Measurements from ENCODE around the gene FEM1C.

FEM1C gene

DNA sequence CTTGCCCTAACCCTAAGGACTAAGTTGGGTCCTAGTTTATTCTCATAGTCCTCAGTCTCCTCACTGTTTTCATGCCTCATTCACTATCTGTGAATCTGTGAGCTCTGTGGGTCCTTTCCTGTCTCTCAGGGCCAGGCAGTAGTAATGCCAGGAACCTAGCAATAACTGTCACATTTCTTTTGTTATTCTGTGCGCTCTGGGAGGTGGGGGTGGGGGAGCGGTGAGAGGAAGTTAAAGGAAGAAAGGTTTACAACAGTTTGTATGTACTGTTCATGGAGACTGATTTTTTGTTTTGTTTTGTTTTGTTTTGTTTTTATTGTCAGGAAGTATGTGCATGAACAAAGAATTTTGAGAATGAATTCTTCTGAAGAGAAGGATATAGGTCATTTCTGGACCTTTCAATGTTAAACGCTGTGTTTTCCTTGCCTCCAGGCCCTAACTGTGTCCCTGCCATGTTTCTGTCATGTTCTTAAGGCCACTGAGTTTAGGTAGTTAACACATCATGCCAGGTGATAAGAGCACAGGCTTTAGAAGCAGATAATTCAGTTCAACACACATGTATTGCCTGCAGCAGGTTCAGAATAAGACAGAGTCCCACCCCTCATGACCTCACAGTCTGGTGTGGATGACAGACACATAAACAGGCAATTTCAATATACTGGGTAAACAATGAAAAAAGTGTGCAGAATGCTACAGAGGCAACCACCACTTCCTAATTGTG, 13.3 kb upstream of the FEM1C start:
- no peak for DNase-seq (ENCODE audit: low read depth in 2 of 2)

DNA sequence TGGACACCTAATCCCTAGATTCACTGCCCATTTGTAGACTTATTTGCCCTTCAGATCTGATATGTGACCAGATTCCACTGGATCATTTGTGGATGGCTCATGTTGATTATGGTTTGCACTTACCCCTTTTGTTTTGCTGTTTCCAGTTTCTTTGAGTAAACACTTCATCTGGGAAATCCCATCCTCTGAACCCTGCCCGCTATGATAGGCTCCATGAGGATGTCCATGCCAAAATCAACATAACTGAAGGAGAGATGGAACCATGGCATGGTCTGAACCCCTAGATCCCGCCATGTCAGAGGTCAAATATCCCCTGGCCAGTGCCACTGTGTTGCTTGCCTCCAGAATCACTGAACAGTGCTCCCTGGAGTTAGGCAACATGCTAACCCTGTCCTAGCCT, 11.7 kb upstream of the FEM1C start:
- DNase-seq (ENCODE audit: low read depth in 2 of 2): no peak

- no peak for DNase-seq (ENCODE audit: low read depth in 2 of 2)
Observed at GRCh38 chr5:115555084-115555633, 10.6 kb upstream of the FEM1C start.

DNA sequence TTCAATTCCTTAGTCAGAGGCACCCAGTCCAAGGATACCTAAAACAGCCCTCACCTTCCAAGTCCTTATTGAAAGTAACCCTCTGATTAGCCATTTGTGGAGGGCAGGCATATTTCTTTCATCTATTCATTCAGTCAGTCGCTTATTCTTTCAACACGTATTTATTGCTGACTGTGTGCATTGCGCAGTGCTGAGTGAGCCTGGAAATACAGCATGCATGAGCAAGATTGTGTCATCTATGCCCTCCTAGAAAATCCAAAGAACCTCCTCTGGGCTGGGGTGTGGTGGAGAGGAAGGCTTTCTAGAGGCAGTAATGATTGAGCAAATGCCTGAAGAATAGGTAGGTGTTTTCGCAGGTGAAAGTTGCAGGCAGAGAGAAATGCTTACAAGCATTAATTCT, 8.5 kb upstream of the FEM1C start:
- DNase-seq (ENCODE audit: low read depth in 2 of 2): no peak

DNA sequence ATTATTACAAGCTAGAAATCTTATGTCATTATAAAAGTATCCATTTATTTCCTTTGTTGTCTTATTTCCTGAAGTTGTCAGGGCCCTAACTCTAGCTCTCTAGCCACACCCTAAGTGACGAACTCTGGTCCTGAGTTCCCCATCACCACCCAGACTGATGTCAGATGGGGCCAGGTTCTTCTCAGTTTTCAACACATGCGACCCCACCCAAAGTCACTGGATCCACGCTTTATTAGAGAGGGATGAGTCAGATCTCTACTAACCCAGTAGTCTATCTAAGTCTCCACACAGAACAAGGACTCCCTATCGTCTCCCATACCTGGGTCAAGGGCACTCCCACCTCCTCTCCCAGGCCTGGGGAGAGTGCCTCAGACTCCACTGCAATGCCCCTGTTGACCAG, 6.8 kb upstream of the FEM1C start:
- no peak for DNase-seq (ENCODE audit: low read depth in 2 of 2)

GRCh38 chr5:115549154-115549553, 4.6 kb upstream of the FEM1C start:
- DNase-seq (ENCODE audit: low read depth in 2 of 2): no peak

DNA sequence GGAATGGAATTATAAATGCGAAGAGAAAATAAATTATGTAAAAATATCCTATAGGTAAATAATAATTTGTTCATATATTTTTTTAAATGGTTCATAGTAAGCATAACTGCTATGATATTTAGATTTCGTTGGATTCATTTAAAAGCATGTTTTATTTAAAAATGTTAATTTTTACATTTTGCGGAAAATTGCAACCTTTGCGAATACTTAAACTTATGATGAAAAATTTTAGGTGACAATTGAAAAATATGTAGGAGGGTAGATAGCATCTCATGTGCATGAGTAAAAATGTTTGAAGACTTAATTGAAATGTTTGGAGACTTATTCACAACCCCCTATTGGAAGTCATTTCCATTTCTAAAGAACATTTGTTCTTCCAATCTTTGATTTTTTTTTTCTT, 4.1 kb upstream of the FEM1C start:
- no peak for DNase-seq (ENCODE audit: low read depth in 2 of 2)

GRCh38 chr5:115545351-115545882, 842 bp upstream of the FEM1C start:
- no peak for DNase-seq (ENCODE audit: low read depth in 2 of 2)

DNA sequence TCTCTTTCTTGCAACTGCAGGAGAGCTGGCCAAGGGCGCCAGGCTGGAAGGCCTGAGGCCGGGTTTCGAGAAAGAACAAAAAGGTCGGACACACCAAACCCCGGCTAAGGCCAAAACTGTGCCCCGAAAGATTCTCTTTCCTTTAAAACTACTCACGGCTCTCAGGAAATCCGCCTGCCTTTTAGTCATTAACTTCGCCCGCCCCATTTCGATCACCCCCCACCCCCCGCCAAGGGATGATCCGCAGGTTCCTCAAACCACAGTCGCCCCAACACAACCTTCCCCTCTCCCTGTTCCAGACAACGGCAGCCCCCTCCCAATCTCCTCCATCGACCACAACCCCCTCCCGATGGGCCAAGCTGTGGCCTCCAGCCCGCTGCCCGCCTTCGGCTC, 536 bp downstream of the FEM1C start:
- DNase-seq (ENCODE audit: low read depth in 2 of 2): peak; percentile 4 to 32

DNA sequence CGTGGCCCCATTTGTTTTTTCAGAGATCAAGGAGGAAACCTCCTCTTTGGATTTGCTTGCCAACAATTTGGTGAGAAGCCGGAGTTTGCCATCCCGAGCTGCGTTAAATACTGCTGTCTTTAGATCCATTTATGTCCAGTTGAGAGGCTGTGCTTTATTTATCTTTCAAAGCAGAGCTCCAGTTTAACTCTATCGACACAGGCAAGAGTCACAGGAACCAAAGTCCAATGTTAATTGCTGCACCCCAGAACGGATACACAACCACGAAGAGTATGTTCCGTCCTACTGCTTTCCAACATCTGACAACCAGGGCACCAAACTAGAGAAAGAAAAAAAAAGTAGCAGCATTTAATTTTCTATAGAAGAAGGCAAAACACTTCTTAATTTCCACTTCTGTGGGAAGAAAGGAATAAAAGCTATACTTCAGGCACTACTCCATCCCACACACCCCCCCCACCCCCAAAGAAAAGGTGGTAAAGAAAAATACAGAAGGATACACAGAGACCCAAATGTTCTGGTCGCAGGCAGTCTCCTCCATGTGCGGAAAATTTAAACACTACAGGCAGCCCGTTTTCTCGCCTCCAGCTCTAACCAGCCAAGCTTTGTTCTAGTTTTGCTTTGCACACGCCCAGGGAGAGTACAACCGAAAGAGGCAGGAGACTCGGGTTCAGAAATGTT, 1.1 kb downstream of the FEM1C start:
- no peak for DNase-seq (ENCODE audit: low read depth in 2 of 2)

DNA sequence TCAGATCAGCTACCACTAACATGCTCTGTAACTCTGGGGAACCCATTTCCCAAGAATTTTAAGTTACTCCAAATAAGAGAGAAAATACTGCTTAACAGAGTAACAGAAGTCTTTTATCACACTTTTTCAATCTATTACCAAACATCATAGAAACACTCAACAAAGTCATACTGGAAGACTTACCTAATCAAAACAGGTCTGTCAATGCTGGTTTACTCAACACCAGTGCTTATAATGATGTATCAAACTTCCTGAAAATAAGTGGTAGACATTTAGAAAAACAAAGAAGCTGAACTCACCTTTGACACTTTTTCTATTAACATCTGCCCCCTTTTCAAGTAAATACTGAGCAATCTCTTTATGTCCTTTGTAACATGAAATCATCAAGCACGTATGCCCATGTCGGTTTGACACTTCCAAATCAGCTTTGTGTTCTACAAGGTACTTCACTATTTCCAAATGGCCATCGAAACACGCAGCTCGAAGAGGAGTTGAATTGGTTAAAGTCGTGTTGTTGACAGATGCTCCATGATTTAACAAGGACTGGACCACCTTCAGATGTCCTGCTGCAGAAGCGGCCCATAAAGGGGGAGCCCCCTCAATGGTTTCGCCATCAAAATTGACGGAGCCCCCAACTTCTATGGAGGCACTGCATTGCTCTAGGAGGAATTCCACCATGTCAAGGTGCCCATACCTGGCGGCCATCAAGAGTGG, 1.8 kb downstream of the FEM1C start:
- no peak for DNase-seq (ENCODE audit: low read depth in 2 of 2)

DNA sequence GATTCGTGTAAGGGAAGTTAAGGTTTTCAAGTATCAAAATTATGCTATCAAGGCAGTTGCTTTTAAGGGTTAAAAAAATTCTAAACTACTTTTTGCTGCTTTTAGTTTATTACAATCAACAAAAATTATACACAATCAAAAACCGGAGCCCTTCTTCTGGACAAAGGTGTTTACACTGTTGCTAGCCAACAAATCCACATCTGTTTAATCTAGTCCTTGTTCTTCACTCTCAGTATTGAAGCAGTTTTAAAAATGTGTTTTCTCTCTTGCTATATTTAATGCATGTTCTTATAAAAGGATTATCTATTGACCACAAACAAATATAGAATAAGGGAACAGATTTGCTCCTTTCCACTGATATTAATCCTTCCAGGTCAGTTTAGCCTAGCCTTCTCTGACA, 2.5 kb downstream of the FEM1C start:
- no peak for DNase-seq (ENCODE audit: low read depth in 2 of 2)

DNA sequence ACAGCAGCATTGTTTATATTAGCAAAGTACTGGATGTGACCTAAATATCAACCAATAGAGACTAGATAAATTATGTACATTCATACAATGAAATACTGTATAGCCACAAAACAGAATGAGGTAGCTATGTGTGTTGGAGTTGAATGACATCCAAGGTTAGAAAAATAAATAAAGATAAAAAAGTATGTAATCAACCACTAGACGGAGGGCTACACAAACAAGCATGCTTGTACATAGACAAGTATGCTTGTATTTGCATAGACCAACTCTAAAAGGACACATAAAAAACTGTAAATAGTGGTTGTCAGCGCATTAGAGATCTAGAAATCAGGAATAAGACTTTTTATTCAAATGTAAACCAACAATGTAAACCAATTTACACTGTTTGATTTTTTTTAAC, 3.0 kb downstream of the FEM1C start:
- DNase-seq (ENCODE audit: low read depth in 2 of 2): no peak

GRCh38 chr5:115535479-115536035, 9.0 kb downstream of the FEM1C start:
- DNase-seq (ENCODE audit: low read depth in 2 of 2): no peak

DNA sequence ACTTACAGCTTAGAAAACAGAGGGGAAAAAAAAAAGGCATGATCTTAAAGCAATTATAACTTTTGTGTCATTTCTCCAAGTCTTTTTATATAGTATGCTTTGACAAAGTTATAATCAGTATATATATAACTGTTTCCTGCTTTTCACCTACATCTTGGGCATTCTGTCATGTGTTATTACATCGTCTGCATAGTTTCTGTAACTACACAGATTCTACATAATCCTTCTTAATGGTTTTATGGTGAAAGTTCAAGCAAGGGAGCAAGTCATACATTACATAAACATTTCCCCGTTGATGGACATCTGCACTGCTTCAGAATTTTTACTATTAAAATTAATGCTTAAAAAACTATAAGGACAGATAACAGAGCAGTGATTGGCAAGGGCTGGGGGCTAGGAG, 12.1 kb downstream of the FEM1C start:
- no peak for DNase-seq (ENCODE audit: low read depth in 2 of 2)

DNA sequence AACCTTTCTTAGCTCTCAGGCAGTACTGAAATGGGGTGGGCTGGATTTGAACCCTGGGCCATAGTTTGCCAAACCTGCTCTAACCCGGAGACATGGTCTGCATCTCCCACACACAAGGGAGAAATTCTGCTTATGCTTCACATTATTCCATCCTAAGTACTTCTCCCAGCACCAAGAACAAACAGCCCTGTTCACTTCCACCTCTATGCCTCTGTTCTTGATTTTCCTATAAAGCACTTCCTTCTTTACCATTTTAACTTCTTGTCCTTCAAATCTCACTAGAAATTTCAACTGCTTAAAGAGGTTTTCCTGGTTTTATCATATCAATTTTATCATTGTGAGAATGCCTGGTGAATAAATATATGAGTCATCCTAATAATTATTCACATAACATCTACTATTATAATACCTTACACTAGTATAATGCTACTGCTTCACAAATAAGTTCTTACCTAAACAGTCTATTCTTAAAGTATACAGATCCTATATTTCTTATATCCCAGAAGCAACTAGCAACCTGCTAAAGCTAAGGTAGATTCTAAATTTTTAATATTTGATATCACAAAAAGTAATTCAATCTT, 12.7 kb downstream of the FEM1C start:
- no peak for DNase-seq (ENCODE audit: low read depth in 2 of 2)

- DNase-seq (ENCODE audit: low read depth in 2 of 2): no peak
Observed at GRCh38 chr5:115531380-115531779, 13.2 kb downstream of the FEM1C start.

GRCh38 chr5:115530426-115530825, 14.1 kb downstream of the FEM1C start:
- no peak for DNase-seq (ENCODE audit: low read depth in 2 of 2)

- DNase-seq (ENCODE audit: low read depth in 2 of 2): no peak
Observed at GRCh38 chr5:115526604-115527003, 18.0 kb downstream of the FEM1C start.

DNA sequence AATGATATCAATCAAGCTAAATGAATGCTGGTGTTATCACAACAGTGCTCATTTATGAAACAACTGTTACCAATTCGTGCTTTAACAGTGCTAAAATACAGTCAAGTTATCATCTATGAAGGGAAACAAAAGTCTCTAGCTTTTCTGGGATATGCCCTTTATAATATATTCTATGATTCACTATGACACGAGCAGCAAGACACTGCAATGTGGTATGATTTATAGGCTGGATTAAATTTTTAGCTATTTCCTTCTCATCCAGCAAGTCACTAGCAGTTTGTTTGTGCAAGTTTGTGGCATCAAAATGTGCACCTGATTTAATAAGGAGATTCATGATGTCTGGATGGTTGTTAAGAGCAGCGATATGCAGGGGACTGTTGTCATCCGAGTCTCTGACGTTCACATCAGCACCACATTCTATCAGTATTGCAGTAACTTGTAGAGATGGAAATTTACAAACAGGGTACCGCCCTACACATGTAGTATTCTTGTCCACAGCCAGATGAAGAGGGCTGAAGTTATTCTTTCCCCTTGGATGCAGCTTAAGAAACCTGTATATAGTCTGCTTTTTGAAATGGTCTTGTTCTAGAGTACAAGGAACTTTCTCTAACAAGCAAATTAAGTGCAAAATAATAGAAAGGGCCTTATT, 20.3 kb downstream of the FEM1C start:
- no peak for DNase-seq (ENCODE audit: low read depth in 2 of 2)

GRCh38 chr5:115522832-115523403, 21.7 kb downstream of the FEM1C start:
- DNase-seq (ENCODE audit: low read depth in 2 of 2): no peak
